HG02970 (cell line): ENCODE results near the gene ANAPC5.
"Not testable (repeated sequence)": the region's sequence is repeated elsewhere in the genome, so short reads cannot be mapped to it uniquely, and the experiment has no call there.

Source experiments
- ATAC-seq: cut with Tn5 transposase; IDR thresholded peaks from one replicate; pipeline ENCODE4 v1.9.1; 2021; ENCODE audit warnings: mild to moderate bottlenecking, moderate library complexity, moderate number of reproducible peaks; ENCODE audit not compliant: unreplicated experiment, low FRiP score

ANAPC5 gene, protein sequence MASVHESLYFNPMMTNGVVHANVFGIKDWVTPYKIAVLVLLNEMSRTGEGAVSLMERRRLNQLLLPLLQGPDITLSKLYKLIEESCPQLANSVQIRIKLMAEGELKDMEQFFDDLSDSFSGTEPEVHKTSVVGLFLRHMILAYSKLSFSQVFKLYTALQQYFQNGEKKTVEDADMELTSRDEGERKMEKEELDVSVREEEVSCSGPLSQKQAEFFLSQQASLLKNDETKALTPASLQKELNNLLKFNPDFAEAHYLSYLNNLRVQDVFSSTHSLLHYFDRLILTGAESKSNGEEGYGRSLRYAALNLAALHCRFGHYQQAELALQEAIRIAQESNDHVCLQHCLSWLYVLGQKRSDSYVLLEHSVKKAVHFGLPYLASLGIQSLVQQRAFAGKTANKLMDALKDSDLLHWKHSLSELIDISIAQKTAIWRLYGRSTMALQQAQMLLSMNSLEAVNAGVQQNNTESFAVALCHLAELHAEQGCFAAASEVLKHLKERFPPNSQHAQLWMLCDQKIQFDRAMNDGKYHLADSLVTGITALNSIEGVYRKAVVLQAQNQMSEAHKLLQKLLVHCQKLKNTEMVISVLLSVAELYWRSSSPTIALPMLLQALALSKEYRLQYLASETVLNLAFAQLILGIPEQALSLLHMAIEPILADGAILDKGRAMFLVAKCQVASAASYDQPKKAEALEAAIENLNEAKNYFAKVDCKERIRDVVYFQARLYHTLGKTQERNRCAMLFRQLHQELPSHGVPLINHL

DNA sequence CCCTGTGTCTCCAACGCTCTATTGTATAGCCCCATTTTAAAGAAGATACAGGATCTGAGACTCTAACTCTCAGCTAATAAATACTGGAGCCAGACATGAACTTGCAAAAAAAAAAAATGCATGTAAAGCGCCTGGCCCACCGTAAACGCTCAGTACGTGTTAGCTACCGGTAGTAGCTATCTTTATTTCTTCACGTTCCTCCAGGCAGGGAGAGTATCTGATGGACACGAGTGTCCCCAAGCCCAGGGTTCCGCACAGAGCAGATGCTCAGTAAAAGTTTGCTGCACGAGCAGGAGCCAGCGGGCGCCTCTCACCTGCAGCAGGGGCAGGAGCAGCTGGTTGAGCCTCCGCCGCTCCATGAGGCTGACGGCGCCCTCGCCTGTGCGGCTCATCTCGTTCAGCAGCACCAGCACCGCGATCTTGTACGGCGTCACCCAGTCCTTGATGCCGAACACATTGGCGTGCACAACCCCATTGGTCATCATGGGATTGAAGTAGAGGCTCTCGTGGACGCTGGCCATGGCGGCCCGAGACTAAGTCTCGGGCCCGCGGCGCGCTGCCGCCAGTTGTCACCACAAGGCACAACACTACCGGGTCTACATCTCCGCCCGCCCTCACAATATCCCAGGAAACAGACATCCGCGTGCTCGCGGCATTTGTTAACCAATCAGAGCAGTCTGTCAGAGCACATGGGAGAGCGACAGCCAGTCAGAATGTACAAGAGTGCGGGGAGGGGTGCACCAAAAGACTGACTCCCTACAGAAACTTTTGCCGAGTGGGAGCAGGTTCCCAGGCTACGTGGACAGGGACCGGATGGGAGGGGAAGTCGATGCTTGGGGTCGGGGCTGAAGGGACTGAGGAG, at the start of gene ANAPC5:
Gene ANAPC5 (minus strand): TSS at position 592 of the 862 bp plus-strand sequence. CDS start 71 bp downstream, at position 521.
- peak; percentile 98 for ATAC-seq

DNA sequence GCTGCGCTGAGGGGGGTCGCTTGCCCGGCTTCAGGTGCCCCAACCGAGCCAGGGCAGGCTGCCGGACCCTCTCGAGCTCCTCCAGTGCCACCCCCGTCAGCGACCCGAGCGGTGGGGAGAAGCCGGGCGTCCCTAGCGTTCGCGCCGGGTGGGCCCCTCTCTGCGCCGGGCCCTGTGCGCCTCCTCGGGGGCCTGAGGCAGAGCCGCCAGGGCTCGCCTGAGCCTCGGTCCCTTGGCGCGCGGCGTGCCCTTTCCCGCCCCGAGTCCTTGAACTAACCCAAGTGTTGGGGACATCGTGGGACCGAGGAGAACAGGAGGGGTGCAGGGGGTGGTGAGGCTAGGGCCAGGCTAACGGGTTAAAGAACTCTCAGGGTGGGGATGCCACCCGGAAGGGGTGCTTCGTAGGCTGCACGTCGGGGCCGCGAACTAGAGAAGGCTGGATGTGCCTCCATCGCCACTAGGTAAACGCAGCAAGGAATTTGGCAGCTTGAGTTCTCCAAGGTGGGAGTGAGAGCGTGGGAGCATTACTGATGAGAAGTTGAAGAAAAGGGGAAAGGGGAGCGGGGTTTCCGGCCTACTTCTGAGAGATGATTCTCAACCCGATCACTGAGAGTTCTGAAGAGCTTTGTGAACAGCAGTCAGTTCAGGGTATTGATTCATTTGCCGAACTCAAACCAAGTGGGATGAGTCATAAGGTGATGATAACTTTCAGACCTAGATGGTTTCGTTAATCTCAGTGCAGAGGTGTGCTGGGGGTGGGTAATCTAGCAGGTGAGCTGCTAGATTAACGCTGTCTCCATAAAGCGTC, 48.3 kb upstream of the ANAPC5 start:
- ATAC-seq: peak; percentile 27

DNA sequence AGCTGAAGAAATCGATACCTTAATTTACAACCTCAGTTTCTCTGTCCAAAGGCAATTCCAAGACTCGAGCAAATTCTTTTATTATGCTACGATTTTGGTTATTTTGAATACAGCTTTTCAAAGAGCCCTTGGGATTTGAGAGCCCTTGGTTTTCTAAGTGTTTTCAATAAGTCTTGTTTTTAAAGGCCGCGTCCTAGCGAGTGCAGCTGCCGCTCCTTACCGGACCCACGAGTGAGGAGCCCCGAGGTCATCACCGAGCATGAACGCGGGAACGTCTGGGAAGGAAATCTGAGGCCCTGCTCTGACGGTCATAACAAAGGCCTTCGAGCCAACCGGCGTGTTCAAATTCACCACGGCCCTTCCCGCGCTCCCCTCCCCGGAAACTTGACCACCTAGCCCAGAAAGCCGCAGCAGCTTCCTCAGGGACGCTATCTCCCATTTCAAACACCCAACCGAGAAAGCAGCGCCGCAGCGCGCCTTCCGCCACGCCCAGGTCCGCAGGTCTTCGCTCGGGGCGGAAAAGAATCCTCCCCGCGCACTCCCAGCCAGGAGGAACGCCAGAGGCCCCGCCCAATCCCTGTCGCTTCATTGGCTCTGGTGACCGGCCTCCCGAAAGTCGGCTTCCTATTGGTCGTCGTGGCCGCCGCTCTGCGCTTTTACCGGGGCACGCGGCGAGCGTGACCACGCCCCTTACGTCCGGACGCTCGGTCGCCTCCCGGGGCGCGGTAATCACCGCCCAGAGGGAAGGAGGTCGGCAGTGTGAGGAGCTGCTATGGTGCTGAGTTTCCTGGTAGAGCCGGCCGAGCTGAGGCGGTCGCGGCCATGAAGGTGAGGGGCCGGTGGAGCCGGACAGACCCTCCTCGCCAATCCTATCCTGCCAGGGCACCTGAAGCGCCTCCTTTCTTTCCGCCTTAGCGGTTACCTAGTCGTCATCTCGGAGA, 47.5 kb upstream of the ANAPC5 start, which contains the start of gene RNF34:
Gene RNF34 (plus strand): TSS at position 728 of the 941 bp plus-strand sequence. CDS start 95 bp downstream, at position 823.
- ATAC-seq: peak; percentile 96

DNA sequence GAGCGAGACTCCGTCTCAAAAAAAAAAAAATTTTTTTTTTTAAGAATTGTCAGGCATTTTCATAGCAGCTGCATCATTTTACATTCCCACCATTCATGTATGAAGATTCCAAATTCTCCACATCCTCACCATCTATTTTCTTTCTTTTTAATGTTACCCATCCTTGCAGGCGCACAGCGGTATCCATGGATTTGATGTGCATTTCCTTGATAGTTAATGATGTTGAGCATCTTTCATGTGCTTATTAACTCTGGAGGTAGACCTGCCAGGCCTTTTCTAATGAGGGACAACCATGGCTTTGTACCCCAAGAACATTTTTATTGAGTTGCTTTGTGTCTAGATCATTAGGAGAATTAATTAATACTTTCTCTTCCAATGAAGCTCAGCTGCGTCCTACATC, 46.1 kb upstream of the ANAPC5 start:
- no peak for ATAC-seq

DNA sequence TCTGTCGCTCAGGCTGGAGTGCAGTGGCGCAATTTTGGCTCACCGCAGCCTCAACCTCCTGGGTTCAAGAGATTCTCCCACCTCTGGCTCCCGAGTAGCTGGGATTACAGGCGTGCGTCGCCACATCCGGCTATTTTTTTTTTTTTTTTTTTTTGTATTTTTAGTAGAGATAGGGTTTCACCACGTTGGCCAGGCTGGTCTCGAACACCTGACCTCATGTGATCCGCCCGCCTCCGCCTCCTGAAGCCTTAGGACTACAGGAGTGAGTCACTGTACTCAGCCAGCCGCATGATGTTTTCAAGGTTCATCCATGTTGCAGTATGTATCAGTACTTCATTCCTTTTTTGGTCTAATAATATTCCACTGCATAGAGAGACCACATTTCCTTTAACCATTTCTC, 45.3 kb upstream of the ANAPC5 start:
- no peak for ATAC-seq

DNA sequence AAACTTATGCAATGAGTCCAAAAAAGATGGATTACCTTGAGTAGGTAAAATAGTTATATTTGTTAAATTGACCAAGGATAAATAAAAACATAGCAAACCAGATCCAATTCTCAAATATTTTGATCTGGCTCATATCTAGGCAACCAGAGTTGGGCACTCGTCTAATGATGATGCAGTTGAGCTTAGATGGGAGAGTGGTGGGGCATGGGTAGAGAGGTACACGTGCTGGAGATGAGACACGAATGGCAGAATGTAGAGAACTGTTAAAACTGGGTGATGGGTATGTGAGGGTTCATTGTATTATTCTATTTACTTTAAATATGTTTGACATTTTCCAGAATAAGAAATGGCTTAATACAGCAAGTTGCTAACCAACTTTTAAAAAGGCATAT, 40.1 kb upstream of the ANAPC5 start:
- no peak for ATAC-seq

DNA sequence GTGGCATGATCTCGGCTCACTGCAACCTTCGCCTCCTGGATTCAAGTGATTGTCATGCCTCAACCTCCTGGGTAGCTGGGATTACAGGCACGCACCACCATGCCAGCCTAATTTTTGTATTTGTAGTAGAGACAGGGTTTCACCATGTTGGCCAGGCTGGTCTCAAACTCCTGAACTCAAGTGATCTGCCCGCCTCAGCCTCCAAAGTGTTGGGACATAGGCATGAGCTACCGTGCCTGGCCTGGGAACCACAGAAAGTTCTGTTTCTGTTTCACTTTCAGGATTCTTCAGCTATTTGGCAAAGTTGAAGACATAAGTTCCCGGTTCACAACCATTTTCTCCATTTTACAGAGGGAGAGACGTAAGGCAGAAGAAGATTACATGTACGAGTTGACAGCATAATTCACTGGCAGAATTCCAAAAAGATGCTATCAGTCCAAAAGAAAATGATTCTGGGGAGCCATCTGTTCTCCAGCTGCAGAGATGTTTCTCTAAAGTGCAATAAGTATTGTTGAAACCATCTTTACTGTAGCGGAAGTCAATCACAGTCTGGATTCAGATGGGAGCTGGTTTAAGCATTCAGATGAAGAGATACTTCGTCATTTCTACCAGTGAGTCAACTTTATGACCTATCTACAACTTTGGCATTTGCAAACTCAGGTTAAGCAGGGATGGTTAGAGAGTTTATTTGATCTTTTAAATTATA, 39.6 kb upstream of the ANAPC5 start:
- no peak for ATAC-seq

DNA sequence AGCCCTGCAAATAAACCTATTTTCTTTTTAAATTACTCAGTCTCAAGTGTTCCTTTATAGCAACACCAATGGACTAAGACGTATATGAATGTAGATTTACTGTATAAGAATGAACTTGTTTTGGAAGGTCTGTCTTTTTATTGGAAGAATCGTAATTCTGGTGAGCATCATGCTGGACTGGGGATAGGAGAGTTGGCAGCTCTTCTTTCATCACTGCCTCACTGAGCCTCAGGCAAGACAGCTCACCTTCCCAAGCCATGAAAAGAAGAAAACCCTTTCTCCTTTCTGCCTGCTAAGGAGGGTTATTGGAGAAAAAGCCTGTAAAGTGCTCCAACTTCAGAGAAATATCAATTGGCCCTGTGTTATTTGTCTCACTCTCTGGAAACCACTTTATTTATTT, 38.6 kb upstream of the ANAPC5 start:
- ATAC-seq: no peak

DNA sequence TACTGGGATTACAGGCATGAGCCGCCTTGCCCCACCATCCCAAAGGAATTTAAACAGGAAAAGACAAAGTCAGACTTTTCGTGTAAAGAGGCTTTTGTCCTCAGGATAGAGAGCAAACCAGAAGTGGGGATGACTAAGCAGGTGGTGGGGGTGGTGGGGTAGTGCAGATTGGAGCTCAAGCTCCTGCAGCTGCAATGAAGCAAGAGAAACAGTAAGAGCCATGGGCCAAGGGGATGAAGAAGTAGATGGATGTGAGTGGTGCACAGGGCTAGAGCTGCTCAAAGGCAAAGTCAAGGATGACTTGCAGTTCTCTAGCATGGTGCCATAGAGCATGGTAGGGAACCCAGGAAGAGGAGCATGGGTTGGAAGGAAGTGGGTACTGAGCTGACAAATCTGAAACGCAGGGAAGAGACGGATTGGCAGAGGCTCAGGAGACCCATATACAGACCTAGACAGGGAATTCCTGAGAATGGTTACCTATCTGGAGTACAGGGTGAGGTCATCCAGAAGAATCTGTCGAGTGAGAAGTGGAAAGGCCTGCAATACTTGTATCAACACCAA, 36.3 kb upstream of the ANAPC5 start:
- ATAC-seq: no peak

DNA sequence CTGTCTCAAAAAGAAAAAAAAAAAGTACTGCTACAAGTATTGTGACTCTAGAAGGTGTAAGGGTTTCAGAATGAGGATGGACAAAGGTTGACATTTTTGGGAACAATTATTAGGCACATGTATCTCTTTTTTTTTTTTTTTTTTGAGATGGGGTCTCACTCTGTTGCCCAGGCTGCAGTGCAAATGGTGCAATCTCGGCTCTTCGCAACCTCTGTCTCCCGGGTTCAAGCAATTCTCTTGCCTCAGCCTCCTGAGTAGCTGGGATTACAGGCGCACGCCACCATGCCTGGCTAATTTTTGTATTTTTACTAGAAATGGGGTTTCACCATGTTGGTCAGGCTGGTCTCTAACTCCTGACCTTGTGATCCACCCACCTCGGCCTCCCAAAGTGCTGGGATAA, 32.7 kb upstream of the ANAPC5 start:
- ATAC-seq: not testable (repeated sequence)

DNA sequence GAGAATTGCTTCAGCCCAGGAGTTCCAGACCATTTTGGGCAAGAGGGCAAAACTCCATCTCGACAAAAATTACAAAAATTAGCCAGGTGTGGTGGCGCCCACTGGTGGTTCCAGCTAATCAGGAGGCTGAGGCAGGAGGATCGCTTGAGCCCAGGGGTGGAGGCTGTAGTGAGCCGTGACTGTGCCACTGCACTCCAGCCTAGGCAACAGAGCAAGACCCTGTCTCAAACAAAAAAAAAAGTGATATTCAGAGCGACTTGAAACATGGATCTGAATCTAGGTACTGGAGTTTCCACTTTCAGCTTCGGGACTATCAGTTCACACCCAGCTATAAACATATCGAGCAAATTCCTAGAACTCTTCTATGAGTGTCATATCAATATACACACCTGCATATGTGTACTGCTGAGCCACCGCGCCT, 31.4 kb upstream of the ANAPC5 start:
- no peak for ATAC-seq

DNA sequence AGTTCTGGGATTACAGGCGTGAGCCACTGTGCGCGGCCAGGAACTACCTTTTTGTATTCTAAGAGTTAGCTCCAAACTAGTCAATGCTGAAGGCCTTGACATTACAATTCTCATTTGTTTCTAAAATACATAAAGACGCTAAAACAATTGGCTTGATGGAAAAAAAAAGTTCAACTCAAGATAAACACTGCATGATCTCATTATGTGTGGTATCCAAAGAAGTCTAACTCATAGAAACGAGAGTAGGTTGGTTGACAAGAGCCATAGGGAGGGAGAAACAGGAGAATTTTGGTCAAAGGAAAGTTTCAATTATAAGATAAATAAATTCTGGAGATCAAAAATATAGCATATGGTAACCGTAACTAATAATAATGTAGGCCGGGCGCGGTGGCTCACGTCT, 27.7 kb upstream of the ANAPC5 start:
- ATAC-seq: no peak

DNA sequence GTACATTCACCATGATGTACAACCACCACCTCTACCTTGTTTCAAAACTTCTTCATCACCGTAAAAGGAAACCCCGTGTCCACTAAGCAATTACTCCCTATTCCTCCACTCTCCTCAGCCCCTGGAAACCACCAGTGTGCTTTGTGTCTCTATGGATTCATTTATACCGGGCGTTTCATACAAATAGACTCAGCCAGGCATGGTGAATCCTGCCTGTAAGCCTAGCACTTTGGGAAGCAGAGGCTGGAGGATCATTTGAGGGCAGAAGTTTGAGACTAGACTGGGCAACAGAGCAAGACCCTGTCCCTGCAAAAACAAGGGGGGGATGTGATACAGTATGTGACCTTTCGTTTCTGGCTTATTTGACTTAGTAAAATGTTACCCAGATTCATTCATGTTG, 26.5 kb upstream of the ANAPC5 start:
- no peak for ATAC-seq

DNA sequence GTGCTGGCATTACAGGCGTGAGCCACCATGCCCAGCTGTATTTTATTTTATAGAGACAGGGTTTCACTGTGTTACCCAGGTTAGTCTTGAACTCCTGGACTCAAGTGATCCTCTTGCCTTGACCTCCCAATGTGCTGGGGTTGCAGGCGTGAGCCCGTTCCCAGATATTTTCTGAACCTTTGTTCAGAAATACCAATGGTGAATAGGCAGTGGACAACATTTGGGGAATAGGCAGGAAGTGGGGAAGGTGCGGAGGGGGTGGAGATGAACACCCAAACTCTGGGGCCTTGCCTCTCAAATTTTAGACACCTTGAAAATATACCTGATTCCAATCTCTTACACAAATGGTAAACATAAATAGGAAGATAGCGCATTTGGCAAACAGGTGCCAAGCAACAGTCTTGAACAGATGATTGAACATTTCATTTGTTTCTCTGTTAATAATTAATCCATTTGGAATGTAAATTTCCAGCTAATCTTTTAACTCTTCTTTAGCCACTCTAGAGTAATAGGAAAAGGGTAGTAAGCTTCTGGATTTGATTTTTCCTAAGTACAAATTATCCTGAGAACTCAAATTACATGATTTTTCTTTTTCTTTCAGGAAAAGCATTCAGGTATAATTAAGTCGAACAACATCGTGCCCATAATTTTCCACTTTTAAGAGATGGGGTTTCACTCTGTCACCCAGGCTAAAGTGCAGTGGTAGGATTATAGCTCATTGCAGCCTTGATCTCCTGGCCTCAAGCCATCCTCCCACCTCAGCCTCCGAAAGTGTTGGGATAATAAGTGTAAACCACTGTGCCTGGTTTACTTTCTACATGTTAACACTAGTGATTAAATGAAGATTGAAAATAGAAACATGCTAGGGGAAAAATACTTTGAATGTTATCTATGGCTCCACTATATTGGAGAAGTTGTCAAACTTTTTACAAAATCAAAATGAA, 24.8 kb upstream of the ANAPC5 start:
- ATAC-seq: no peak

DNA sequence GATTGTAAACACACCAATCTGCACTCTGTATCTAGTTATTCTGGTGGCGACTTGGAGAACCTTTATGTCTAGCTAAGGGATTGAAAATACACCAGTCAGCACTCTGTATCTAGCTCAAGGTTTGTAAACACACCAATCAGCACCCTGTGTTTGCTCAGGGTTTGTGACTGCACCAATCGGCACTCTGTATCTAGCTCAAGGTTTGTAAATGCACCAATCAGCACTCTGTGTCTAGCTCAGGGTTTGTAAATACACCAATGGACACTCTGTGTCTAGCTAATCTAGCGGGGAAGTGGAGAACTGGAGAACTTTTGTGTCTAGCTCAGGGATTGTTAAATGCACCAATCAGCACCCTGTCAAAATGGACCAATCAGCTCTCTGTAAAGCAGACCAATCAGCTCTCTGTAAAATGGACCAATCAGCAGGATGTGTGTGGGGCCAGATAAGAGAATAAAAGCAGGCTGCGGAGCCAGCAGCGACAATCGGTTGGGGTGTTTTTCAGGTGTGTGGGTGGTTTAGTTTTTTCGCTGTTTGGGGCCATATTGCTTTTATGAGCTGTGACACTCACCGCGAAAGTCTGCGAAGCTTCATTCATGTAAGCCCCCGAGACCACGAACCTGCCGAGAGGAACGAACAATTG, 22.9 kb upstream of the ANAPC5 start:
- not testable (repeated sequence) for ATAC-seq

DNA sequence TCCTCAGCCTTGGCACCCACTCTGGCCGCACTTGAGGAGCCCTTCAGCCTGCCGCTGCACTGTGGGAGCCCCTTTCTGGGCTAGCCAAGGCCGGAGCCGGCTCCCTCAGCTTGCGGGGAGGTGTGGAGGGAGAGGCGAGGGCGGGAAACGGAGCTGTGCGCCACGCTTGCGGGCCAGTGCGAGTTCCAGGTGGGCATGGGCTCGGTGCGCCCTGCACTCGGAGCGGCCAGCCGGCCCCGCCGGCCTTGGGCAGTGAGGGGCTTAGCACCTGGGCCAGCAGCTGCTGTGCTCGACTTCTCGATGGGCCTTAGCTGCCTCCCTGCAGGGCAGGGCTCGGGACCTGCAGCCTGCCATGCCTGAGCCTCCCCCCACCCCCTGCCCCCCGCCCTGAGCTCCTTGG, 22.1 kb upstream of the ANAPC5 start:
- ATAC-seq: not testable (repeated sequence)
